ENCODE data around the gene PSPH. TPM values are rescaled to one million over a fixed set of nuclear protein-coding genes. Genes with fewer than 3 reads are reported as not detected.

PSPH gene
- total and polyA plus RNA-seq, 5 donors from 2014 or later: 1.5 to 6.6 (median 5.6) TPM

Other genes with a start within 250 kb of the PSPH start
- gene SEPTIN14, start 188.7 kb downstream of the PSPH start, total RNA-seq: not detected
- not detected for gene SEPTIN14, start 188.7 kb downstream of the PSPH start, polyA plus RNA-seq
- 4.6 TPM for gene ZNF713, start 164.0 kb downstream of the PSPH start, total RNA-seq
- gene ZNF713, start 164.0 kb downstream of the PSPH start, polyA plus RNA-seq: 1 to 10 TPM in 2 of 4 donors, under 1 TPM in 2; 0.06 to 2.3 (median 1.2) TPM
- gene MRPS17, start 99.6 kb downstream of the PSPH start, total RNA-seq: 7.0 TPM
- 10 to 100 TPM; 16.7 to 20.2 (median 18.1) TPM for gene MRPS17, start 99.6 kb downstream of the PSPH start, polyA plus RNA-seq
- gene NIPSNAP2, start 86.9 kb downstream of the PSPH start, total RNA-seq: 34.8 TPM
- 10 to 100 TPM; 44.5 to 52.9 (median 47.4) TPM for gene NIPSNAP2, start 86.9 kb downstream of the PSPH start, polyA plus RNA-seq
- gene CCT6A, start 321 bp upstream of the PSPH start, total RNA-seq: 42.0 TPM
- gene CCT6A, start 321 bp upstream of the PSPH start, polyA plus RNA-seq: 10 to 100 TPM; 82.1 to 96.2 (median 89.8) TPM
- 114 TPM for gene SUMF2, start 12.8 kb upstream of the PSPH start, total RNA-seq
- gene SUMF2, start 12.8 kb upstream of the PSPH start, polyA plus RNA-seq: 100 to 1,000 TPM; 166 to 205 (median 192) TPM
- gene PHKG1, start 41.5 kb upstream of the PSPH start, total RNA-seq: 8.2 TPM
- gene PHKG1, start 41.5 kb upstream of the PSPH start, polyA plus RNA-seq: under 1 TPM; 0.08 to 0.71 (median 0.25) TPM
- gene CHCHD2, start 55.0 kb upstream of the PSPH start, total RNA-seq: 243 TPM
- gene CHCHD2, start 55.0 kb upstream of the PSPH start, polyA plus RNA-seq: 100 to 1,000 TPM; 505 to 622 (median 531) TPM
- gene NUPR2, start 65.0 kb upstream of the PSPH start, total RNA-seq: not detected
- gene NUPR2, start 65.0 kb upstream of the PSPH start, polyA plus RNA-seq: 1 to 10 TPM in 1 of 4 donors, not detected in 3; 1.0 TPM

Data from CD4-positive, CD25-positive, alpha-beta regulatory T cell (primary cell).